Measurements from ENCODE around the gene R3HDM2.

R3HDM2 gene

DNA sequence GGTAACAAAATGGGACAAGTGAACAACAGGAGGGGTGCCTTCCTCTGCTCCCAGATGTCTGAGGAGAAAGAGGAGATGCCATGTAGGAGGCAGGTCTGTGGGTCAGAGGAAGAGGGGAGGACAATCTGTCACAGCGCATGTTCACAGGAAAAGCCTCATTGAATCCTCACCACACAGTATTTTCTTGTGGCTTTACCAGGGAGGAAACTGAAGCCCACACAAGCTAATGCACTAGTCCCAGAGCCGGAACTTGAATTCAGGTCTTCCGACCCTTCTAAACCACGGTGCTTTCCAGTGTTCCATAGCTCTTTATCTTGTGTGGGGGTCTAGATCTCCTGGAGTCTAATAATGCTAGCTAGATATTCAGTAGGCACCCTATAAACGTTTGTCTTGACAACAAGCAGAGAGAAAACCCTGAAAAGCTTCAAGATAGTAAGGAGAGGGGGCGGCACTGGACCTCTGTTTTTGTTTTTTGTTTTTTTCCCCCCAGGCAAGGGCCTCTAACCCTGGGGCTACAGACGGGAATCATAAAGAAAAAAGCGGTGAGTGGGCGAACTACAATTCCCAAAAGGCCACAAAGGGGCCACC lies 201.7 kb downstream of the R3HDM2 start:
- DNase-seq (ENCODE audit: low read depth in 2 of 2) = no peak

DNA sequence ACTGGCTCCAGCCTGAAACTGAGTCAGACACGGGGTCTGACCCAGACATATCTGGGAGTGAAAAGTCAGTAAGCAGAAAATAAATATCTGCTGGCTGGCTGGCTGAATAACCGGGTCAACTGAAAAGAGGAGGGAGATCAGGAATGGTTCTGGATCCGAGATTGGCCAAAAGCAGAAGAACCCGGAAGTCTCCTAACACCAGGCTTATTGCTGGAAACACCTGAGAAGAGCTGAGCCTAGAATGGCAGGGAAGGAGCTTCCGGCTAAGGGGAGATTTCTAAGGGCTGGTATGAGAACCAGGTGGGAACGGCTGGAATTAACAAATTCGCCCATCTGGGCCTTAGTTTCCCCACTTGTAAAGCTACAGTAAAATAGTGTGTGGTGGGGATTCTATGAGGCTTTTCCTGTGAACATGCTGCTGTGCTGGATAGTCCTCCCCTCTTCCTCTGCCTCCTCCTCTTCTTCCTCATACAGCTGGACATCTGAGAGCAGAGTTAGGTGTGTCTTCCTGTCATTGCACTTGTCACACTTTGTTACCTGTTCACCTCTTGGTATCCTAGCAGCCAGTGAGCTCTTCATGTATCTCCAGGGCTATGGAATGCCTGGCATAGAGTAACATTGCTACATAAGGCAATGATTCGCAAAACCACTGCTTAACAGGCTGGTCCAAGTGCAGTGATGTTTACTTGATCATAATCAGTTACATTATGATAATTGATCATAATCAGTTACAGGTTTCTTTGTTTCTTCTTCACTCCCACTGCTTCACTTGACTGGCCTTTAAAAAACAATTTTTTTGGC lies 203.3 kb downstream of the R3HDM2 start:
- DNase-seq (ENCODE audit: low read depth in 2 of 2) = no peak

DNA sequence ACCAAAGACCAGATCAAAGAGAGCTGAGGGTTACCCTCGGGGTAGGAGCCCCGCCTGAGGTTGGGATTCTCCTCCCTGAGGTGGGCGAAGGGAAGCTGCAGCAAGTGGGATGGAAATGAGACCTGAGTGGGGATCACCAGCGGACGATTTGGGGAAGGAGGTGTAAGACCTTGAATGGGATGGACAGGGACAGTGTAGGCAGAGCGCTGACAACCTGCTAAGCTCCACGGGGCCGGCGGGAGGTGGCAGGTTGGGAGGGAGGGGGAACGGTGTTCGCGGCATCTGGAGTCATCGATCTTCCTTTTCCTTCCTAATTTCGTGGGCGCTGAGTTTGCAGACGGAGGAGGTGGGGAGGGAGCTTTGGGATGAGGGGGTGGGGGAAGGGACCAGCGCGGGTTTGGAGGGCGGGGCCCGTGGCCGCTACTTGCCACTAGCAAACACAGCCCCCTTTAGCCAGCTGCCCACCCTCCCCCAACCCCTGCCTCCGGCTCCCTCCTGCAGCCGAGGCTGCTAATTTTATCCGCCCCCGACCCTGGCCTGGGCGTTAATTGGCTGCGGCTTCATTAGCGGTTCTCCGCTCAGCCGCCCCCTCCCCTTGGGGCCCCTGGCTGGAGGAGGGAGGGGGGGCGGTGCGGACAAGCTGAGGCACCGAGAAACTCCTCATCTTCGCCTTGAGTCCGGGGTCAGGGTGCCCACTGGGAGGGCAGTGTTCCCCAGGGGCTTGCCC lies 204.1 kb downstream of the R3HDM2 start:
- no peak for DNase-seq (ENCODE audit: low read depth in 2 of 2)

DNA sequence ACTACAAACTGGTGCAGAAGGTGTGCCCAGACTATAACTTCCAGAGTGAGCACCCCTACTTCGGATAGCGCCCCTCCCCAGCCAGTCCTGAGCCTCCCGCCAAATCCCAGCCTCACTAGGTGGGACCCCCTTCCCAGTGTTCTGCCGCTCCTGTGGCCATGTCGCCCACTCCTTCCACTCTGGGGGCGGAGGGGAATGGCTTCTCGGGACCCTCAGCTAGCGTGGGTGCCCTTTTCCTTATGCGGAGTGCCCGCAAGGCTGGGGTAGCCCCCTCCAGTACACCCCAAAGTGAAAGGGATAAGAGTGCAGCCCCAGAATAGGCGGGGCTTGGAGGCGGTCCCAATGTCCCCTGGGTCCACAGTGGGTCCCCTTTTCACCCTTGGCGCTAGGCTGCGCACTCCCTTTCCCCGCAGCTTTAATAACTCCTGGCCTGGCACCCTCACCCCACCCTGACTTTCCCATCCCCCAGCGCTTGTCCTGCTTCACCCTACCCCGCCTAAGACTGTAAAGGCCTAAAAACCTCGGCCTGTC lies 205.1 kb downstream of the R3HDM2 start:
- no peak for DNase-seq (ENCODE audit: low read depth in 2 of 2)

DNA sequence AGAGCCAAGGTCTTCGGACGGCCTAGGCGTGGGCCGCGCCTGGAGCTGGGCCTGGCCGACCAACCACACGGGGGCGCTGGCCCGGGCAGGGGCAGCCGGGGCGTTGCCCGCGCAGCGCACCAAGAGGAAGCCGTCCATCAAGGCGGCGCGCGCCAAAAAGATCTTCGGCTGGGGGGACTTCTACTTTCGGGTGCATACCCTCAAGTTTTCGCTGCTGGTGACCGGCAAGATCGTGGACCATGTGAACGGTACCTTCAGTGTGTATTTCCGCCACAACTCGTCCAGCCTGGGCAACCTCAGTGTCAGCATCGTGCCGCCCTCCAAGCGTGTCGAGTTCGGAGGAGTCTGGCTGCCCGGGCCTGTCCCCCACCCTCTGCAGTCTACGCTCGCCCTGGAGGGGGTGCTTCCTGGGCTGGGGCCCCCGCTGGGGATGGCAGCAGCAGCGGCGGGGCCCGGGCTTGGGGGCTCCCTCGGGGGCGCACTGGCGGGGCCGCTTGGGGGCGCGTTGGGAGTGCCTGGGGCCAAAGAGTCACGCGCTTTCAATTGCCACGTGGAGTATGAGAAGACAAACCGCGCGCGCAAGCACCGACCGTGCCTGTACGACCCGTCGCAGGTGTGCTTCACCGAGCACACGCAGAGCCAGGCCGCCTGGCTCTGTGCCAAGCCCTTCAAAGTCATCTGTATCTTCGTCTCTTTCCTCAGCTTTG lies 205.7 kb downstream of the R3HDM2 start:
- DNase-seq (ENCODE audit: low read depth in 2 of 2) = no peak

DNA sequence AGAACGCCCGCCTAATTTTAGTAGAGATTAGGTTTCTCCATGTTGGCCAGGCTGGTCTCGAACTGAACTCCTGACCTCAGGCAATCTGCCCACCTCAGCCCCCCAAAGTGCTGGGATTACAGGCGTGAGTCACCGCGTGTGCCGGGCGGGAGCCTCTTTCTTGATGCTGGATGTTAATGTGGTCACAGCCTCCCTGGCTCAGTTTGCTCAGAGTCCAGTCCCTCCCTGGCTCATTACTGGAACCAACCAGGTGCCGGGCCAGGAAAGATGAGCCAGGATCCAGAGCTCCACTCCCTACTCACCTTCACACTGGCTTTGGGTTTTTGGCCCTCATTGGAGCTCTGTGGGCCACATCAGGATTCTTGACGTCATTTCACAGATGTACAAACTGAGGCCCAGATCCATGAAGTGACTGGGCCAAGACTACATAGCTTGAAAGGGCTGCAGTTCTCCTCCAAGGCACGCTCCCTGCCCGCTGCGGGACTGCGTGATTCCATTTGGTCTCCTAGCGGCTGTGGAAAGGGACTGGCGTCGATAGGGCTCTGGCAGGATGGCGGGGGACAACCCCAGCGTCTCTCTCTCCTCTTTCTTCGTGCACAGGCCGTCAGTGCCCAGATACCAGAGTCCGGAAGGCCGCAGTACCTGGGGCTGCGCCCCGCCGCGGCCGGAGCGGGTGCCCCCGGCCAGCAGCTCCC lies 206.4 kb downstream of the R3HDM2 start:
- no peak for DNase-seq (ENCODE audit: low read depth in 2 of 2)

DNA sequence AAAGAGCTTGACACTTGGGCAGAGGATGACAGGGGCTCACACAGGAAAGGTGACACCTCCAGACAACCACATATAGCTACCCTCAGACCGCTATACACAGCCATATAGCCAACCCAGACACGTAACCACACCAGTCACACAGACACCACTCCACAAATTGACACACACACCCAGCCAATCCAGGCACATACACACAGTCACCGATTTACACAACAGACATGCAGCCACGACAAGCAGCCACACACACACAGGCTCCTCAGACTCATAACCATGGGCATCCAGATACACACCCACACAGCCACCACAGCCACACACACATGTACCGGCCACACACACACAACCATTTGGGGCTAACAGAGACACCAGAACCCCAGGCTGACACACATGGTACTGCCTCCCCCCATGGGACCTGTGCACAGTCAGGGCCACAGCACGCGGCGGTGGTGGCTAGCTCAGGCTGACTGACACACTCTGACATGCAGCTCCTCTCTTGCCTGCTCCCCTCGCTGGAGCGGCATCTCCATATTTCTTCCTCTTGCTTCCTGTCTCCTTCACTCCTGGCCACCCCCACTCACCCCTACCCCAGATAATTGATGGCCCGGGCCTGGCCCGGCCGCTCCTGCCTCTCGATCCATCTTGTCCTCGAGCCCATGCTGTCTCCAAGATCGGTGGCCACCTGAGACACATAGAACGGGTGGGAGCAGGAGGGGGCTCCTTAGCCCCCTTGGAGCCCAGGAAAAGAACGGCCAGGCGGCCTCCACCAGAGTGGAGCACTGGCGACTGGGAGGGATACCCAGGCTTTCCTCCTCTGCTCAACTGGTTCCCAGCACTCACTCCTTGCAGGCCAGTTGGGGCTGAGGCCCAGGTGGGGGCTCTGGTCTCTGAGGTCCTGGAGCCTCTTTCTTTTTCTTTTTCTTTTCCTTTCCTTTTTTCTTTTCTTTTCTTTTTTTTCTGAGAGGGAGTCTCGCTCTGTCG lies 207.4 kb downstream of the R3HDM2 start:
- DNase-seq (ENCODE audit: low read depth in 2 of 2) = no peak

DNA sequence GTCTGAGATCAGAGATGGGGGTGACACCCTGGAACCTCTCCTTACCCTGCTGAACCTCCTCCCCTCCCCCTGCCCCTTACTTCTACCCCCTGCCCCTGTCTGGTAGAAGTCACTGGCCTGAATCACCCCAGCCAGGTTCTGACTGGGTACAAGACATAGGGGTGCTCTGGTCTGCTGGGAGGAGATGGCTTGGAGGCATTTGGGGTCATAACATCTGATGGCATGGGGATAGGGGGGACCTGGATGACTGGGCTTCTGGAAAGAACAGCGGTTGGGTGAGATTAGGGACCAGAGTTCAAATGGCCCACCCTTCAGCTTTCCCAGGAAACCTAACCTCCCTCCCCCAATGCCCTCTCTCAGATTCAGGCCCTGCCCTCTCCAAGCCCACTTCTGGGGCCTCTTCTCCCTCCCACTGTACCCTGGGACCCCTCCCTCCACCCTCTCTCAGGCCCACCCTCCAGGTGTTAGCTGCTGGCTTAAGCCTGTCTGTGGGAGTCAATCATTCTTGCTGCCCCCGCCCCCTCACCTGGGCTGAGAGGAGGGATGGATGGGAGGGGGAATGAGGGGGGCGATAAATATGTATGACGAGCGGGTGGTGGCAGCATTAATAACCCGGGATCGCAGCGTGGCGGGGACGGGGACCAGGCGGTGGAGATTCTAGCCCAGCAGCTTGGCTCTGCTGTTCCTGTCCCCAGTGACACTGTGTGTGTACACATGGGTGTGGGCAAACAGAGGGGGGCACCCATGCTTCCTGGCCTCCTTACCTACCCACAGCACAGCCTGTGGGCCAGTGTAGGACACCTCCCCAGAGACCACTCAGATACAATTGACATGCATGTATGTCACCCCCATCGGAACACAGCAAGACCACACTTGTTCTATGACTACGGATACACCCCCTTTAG lies 208.3 kb downstream of the R3HDM2 start:
- DNase-seq (ENCODE audit: low read depth in 2 of 2) = no peak

DNA sequence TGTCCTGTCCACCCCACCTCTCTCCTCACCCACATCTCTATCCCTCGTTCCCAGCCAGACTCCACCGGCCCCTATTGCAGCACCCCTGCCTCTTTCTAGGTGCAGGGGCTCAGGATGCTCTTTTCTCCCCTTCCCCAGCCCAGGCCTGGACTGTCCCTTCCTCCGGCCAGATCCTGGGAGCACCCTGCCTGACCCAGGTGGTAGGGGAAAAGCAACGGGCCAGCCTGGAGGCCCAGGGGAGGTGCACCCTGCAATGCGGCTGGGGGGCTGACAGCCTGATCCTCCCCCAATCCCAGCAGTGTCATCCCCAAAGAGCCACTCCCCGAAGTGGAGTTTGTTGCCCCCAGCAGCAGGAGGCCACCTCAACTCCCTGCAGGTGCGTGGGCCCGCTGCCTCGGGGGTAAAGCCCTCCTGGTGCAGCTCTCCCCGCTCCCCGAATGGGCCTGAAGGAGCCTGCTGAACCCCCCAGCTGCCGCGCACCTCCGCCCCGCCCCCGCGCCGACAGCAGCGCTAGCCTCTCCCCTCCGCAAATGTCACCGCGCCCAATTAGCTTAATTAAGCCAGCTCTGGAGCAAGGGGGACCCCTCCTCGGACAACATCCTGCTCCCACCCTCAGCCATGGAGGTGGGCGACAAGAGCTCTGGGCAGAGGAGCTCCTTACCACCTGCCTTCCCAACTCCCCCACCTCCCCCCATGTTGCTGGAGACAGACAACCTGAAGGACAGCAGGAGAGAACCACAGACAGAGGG lies 209.5 kb downstream of the R3HDM2 start:
- no peak for DNase-seq (ENCODE audit: low read depth in 2 of 2)

DNA sequence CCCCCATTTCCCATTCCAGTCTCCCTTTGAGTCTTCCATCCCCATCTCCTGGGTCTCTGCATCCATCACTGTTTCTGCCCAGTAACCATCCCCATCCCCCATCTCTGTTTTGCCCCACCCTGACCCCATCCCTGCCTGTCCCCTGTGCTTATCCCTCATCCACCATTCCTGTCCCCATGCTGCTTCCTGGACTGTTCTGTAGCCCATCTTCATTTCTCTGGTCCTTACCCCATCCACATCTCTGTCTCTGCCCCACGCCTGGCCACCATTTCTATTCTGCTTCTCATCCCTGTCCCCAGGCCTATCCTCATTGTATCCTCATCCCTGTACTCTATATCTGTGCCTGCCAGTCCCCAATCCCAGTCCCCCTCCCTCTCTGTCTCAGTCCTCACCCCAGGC lies 210.1 kb downstream of the R3HDM2 start:
- DNase-seq (ENCODE audit: low read depth in 2 of 2) = no peak

DNA sequence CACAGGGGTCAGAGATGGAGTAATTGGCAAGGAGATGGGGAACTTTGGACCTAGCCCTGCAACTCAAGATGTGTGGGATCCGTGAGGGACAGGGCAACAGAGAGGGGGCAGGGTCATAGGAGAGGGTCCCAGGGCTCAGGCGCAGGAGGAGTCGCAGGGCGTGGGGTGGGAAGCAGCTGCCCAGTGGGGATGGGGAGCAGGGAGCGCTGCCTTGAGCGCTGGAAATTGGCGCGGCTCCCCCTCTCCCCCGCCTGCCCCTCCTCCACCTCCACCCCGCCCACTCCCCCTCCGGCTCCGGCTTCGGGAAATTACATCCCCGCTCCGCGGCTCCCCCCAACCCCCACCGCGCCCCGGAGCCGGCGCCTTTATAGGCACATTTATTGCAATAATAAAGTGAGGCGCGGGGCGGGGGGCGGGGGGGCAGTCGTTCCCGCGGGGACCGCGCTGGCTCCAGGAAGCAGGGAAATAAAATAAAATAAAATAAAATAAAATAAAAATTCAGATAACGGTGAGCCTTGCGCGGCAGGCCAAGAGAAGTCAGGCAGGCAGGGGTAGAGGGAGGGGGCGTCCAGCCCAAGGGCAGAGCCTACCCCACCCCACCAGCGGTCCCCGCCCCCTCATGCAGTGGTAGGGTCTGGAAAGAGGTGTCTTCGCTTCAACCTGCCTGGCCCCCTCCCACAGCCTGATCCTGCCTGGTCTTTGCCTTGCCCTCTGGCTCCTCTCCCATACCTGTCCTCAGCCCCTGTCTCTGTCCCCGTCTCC lies 210.7 kb downstream of the R3HDM2 start:
- DNase-seq (ENCODE audit: low read depth in 2 of 2) = no peak

DNA sequence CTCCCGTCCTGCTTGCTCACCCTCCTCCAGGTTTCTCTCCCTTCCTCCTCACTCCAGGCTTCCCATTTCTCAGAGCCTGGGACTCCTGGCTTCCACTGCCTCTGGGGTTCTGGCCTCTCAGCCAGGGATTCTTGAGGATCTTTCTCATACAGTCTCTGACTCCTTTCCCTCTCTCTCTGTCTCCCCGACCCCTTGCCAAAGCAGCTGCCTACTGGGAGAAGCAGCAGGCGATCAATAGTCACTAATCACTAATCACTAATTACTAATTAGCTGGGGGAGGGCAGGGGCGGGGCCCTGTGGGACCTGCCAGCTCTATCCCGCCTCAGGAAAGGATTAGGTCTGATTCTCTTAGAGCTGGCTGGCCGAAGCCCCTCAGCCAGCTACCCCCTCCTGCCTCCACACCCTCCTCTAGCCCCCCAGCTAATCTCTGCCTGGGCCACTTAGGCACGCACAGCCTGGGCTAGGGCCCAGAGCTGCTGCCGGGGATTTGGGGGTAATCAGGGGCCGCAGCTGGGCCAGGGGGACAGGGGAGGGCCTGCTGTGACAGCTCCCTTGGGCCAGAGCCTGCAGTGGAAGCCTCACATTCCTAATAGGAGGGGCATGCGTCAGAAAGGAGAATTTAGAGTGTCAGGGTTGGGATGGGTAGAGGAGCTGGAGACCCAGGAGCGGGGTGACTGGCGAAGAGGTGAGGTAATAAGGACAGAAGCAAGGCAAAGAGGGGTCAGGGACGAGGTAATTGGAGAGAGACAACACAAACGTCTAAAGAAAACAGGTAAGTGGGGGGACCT lies 211.4 kb downstream of the R3HDM2 start:
- DNase-seq (ENCODE audit: low read depth in 2 of 2) = no peak

DNA sequence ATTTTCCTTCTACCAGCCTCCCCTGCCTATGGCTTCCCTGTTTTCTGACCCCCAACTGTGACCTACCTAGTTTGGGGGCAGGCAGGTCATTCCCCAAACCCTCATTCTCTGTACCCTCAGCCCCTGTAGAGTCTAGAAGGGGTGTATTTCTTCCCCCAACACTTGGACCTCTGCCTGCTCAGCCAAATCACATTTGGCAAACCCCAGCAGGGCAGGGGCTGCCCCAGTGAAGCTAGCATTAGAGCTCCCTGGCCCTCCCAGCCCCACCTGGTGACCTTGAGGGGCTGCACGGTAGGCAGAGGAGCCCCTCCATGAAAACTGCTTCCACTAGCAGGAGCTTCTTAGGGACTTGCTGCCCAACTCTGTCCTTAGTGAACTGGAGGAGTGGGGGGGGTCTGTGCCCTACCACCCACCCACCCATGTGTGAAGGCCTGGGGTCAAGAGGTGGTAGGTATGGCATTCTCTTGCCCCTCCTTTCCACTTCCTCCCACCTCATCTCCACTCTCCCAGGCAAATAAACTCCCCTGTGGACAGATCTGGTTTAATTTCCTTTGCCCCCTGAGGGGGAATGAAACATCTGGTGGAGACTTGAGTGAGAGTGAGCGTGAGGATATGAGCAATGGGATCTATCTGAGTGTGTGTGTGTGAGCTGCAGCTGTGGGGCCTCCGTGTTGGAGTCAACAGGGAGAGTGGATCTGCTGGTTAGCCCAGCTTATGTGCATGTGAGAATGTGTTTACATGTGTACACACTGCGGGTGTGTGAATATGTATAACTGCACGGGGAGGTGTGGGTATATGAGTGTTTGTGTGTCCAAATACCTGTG lies 212.6 kb downstream of the R3HDM2 start:
- no peak for DNase-seq (ENCODE audit: low read depth in 2 of 2)

DNA sequence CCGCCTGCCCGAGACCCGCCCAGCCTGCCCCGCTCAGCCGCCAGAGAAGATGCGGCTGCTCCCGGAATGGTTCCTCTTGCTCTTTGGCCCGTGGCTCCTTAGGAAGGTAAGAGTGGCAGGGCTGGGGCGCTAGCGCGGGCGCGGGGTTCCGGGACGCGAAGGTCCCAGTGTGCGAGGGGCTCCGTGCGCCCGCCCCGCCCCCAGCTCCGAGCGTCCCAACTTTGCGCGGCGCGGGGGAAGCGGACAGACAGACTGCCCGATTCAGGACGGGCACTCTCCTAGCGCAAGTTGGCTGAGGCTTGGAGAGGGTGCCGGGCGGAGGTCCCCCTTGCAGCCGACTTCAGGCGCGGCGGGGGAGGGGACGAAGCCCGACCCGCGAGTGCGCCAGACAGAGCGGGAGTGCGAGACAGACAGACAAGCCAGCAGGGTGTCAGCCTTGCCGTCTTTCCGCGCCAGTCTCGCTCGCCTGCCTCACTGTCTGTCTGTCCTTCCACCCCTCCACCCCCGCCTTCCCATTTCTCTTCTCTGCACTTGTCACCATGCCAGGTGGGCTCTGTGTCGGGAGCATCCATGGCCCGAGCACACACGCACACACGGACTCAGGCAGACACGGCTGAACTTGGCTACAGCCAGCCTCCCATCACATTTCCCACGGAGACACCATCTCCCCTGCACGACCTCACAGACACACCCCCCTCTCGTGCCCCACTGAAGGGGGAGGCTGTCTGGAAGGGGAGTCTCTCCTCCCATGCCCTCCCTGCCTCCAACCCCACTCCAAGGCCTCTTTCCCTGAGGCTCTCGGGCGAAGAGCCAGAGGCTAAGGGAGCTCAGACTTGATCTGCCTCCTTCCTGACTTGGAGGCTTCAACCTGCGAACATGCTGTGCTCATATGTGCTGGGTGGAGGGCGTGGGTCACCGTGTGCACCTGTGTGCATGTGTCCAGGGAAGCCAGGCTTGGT lies 213.6 kb downstream of the R3HDM2 start:
- DNase-seq (ENCODE audit: low read depth in 2 of 2) = no peak

Measured in stimulated activated CD8-positive, alpha-beta memory T cell treated with anti-CD3 and anti-CD28 coated beads, Interleukin-15, amount 100 ng/mL, for 4 hours (primary cell).